GM23338 (cell line): ENCODE results near the gene YPEL2. TPM values are rescaled to one million over a fixed set of nuclear protein-coding genes. Genes with fewer than 3 reads are reported as not detected.

Source experiments
- ETS1 ChIP-seq: IDR thresholded peaks from 2 replicates; pipeline ENCODE4 v1.6.1; 2016; ENCODE audit warnings: antibody characterized with exemption
- EZH2 ChIP-seq: fragments of 200-600 bp; sonication (generic); IDR thresholded peaks from one replicate; pipeline ENCODE4 v1.8.0; 2017; ENCODE audit warnings: antibody characterized with exemption, mild to moderate bottlenecking, low read depth; ENCODE audit not compliant: unreplicated experiment
- EZH2phosphoT487 ChIP-seq: fragments of 200-600 bp; sonication (generic); IDR thresholded peaks from one replicate; pipeline ENCODE4 v1.8.1; 2018; ENCODE audit warnings: antibody characterized with exemption; ENCODE audit not compliant: unreplicated experiment
- STAT1 ChIP-seq: IDR thresholded peaks from one replicate; pipeline ENCODE4 v1.6.1; 2016; ENCODE audit warnings: antibody characterized with exemption; ENCODE audit not compliant: unreplicated experiment
- ZNF331 ChIP-seq: fragments of 250-450 bp; sonication (Bioruptor Pico); IDR thresholded peaks from 2 replicates; pipeline ENCODE4 v1.5.0; 2020; ENCODE audit warnings: low read depth, mild to moderate bottlenecking, moderate library complexity
- ZNF462 ChIP-seq: fragments of 250-450 bp; sonication (Bioruptor Pico); IDR thresholded peaks from 2 replicates; pipeline ENCODE4 v1.5.0; 2020; ENCODE audit warnings: mild to moderate bottlenecking, moderate library complexity
- polyA plus RNA-seq: library from polyadenylated mRNA; unstranded; fragments of >200 nt; fragmentation: Nextera tagmentation; extraction: Ambion mirVana; gene quantifications from 2 replicates; pipeline ENCODE4 v1.2.1, GENCODE V29; 2016
- total RNA-seq: library from RNA; depleted of rRNA; stranded (reverse); fragments of >200 nt; shearing (Covaris generic); gene quantifications from 2 replicates; pipeline ENCODE4 v1.2.3, GENCODE V29; 2014
- TF ChIP-seq, protein P1 (sequence below), 2 experiments: fragments of 200-600 bp in 1 of 2; sonication (generic) in 1 of 2; conservative IDR thresholded peaks; 2 replicates each; pipeline versions ENCODE4 v1.5.1 to v1.6.1; 2016 to 2017; ENCODE audit warnings: antibody characterized with exemption in 2 of 2, low read depth in 2 of 2, mild to moderate bottlenecking in 2 of 2, moderate library complexity in 1 of 2

Gene YPEL2
- total and polyA plus RNA-seq, 2 experiments from 2014 or later, result 4.1 to 5.2 TPM

GRCh38 chr17:59315866-59316265 is 15.6 kb upstream of the YPEL2 start (continued):
- no peak for TF ChIP-seq ZNF462 (CRISPR knock-in tag)
- TF ChIP-seq STAT1, result no peak
- no peak for TF ChIP-seq EZH2phosphoT487
- no peak for TF ChIP-seq ETS1
- TF ChIP-seq ZNF331 (CRISPR knock-in tag), result no peak
- no peak for TF ChIP-seq EZH2
- TF ChIP-seq, protein P1, sequence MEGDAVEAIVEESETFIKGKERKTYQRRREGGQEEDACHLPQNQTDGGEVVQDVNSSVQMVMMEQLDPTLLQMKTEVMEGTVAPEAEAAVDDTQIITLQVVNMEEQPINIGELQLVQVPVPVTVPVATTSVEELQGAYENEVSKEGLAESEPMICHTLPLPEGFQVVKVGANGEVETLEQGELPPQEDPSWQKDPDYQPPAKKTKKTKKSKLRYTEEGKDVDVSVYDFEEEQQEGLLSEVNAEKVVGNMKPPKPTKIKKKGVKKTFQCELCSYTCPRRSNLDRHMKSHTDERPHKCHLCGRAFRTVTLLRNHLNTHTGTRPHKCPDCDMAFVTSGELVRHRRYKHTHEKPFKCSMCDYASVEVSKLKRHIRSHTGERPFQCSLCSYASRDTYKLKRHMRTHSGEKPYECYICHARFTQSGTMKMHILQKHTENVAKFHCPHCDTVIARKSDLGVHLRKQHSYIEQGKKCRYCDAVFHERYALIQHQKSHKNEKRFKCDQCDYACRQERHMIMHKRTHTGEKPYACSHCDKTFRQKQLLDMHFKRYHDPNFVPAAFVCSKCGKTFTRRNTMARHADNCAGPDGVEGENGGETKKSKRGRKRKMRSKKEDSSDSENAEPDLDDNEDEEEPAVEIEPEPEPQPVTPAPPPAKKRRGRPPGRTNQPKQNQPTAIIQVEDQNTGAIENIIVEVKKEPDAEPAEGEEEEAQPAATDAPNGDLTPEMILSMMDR (conservative IDR thresholded peaks at IDR 0.05; ENCODE audit: low read depth in 2 of 2), result no peak
